ENCODE data around the gene GREM2. TPM values are rescaled to one million over a fixed set of nuclear protein-coding genes. Genes with fewer than 3 reads are reported as not detected.

GREM2 gene
- total RNA-seq, 1 experiment from 2014 or later, result 0.17 TPM

GRCh38 chr1:240478536-240478935 is 133.4 kb downstream of the GREM2 start:
- POLR2A ChIA-PET, result interaction anchor here (0.7 kb wide), 1 partner anchor 60 kb away, joined by 9 read pairs; no protein-coding TSS in a partner anchor

GRCh38 chr1:240475832-240476231 is 136.1 kb downstream of the GREM2 start:
- Mint-ChIP-seq H3K9me3 (peaks cover 4% of the 10 kb centered on the region; the same call in 1 of the 2 replicates), H3K27me3 (ENCODE audit: low read depth) (no peaks in the 10 kb centered on the region), H3K4me3 (no peak overlapping the region), H3K27ac (no peak overlapping the region), H3K4me1 (peaks cover 8% of the 10 kb centered on the region; the same call in 1 of the 2 replicates), H3K36me3 (no peaks in the 10 kb centered on the region)
- TF ChIP-seq ELF4 (CRISPR knock-in tag; IDR thresholded peaks at IDR 0.05; ENCODE audit: low read depth), result no peak
- TF ChIP-seq, protein P1, sequence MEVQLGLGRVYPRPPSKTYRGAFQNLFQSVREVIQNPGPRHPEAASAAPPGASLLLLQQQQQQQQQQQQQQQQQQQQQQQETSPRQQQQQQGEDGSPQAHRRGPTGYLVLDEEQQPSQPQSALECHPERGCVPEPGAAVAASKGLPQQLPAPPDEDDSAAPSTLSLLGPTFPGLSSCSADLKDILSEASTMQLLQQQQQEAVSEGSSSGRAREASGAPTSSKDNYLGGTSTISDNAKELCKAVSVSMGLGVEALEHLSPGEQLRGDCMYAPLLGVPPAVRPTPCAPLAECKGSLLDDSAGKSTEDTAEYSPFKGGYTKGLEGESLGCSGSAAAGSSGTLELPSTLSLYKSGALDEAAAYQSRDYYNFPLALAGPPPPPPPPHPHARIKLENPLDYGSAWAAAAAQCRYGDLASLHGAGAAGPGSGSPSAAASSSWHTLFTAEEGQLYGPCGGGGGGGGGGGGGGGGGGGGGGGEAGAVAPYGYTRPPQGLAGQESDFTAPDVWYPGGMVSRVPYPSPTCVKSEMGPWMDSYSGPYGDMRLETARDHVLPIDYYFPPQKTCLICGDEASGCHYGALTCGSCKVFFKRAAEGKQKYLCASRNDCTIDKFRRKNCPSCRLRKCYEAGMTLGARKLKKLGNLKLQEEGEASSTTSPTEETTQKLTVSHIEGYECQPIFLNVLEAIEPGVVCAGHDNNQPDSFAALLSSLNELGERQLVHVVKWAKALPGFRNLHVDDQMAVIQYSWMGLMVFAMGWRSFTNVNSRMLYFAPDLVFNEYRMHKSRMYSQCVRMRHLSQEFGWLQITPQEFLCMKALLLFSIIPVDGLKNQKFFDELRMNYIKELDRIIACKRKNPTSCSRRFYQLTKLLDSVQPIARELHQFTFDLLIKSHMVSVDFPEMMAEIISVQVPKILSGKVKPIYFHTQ (CRISPR knock-in tag; IDR thresholded peaks at IDR 0.05), result no peak
- no peak for TF ChIP-seq RORB (CRISPR knock-in tag; IDR thresholded peaks at IDR 0.05)
- no peak for TF ChIP-seq FOXP4 (CRISPR knock-in tag; IDR thresholded peaks at IDR 0.05)
- TF ChIP-seq TEAD4 (CRISPR knock-in tag; IDR thresholded peaks at IDR 0.05), result no peak
- no peak for TF ChIP-seq ZNF232 (CRISPR knock-in tag; IDR thresholded peaks at IDR 0.05)
- no peak for TF ChIP-seq ZNF317 (CRISPR knock-in tag; IDR thresholded peaks at IDR 0.05; ENCODE audit: borderline replicate concordance, low read depth)
- no peak for TF ChIP-seq ATF2 (CRISPR knock-in tag; IDR thresholded peaks at IDR 0.05; ENCODE audit: borderline replicate concordance, low read depth)
- TF ChIP-seq, protein P2, sequence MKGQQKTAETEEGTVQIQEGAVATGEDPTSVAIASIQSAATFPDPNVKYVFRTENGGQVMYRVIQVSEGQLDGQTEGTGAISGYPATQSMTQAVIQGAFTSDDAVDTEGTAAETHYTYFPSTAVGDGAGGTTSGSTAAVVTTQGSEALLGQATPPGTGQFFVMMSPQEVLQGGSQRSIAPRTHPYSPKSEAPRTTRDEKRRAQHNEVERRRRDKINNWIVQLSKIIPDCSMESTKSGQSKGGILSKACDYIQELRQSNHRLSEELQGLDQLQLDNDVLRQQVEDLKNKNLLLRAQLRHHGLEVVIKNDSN (CRISPR knock-in tag; IDR thresholded peaks at IDR 0.05), result no peak
- no peak for TF ChIP-seq GTF2I (CRISPR knock-in tag; conservative IDR thresholded peaks at IDR 0.05)
- no peak for TF ChIP-seq ZNF263 (CRISPR knock-in tag; IDR thresholded peaks at IDR 0.05; ENCODE audit: low read depth)
- TF ChIP-seq STAT6 (CRISPR knock-in tag; conservative IDR thresholded peaks at IDR 0.05; ENCODE audit: low read depth), result no peak
- TF ChIP-seq, protein P3, sequence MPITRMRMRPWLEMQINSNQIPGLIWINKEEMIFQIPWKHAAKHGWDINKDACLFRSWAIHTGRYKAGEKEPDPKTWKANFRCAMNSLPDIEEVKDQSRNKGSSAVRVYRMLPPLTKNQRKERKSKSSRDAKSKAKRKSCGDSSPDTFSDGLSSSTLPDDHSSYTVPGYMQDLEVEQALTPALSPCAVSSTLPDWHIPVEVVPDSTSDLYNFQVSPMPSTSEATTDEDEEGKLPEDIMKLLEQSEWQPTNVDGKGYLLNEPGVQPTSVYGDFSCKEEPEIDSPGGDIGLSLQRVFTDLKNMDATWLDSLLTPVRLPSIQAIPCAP (CRISPR knock-in tag; IDR thresholded peaks at IDR 0.05), result no peak
- no peak for TF ChIP-seq MXD4 (CRISPR knock-in tag; IDR thresholded peaks at IDR 0.05; ENCODE audit: borderline replicate concordance)
- TF ChIP-seq, protein P4, sequence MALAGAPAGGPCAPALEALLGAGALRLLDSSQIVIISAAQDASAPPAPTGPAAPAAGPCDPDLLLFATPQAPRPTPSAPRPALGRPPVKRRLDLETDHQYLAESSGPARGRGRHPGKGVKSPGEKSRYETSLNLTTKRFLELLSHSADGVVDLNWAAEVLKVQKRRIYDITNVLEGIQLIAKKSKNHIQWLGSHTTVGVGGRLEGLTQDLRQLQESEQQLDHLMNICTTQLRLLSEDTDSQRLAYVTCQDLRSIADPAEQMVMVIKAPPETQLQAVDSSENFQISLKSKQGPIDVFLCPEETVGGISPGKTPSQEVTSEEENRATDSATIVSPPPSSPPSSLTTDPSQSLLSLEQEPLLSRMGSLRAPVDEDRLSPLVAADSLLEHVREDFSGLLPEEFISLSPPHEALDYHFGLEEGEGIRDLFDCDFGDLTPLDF (CRISPR knock-in tag; IDR thresholded peaks at IDR 0.05), result no peak
- no peak for TF ChIP-seq SOX15 (CRISPR knock-in tag; IDR thresholded peaks at IDR 0.05)
- TF ChIP-seq ZNF416 (CRISPR knock-in tag; IDR thresholded peaks at IDR 0.05), result no peak
- DNase-seq (ENCODE audit: low spot score) (no peak), ATAC-seq (no peak)
- CTCF ChIA-PET, result no interaction called here
- POLR2A ChIA-PET, result no interaction called here

More at GRCh38 chr1:240478536-240478935, 133.4 kb downstream of the GREM2 start:
- DNase-seq (ENCODE audit: low spot score), result no peak
- H3K27me3 Mint-ChIP-seq (ENCODE audit: low read depth), result no peaks in the 10 kb centered on the region
- CTCF ChIA-PET, result no interaction called here
- H3K36me3 Mint-ChIP-seq, result no peaks in the 10 kb centered on the region
- ATAC-seq, result no peak
- no peak for TF ChIP-seq FOXJ3 (CRISPR knock-in tag; IDR thresholded peaks at IDR 0.05; ENCODE audit: borderline replicate concordance)
- TF ChIP-seq IRF2 (CRISPR knock-in tag; IDR thresholded peaks at IDR 0.05; ENCODE audit: borderline replicate concordance, low read depth), result no peak
- TF ChIP-seq ZNF512 (CRISPR knock-in tag; IDR thresholded peaks at IDR 0.05; ENCODE audit: borderline replicate concordance), result no peak
- TF ChIP-seq TEAD1 (CRISPR knock-in tag; IDR thresholded peaks at IDR 0.05), result no peak
- peaks cover 4% of the 10 kb centered on the region; the same call in 1 of the 2 replicates for H3K9me3 Mint-ChIP-seq
- no peaks in the 10 kb centered on the region for H3K4me1 Mint-ChIP-seq
- H3K27ac Mint-ChIP-seq, result no peak overlapping the region
- H3K4me3 Mint-ChIP-seq, result no peak overlapping the region

Measured in WTC11 (cell line).